IMR-90 (cell line): ENCODE results near the gene GGTA1. TPM values are rescaled to one million over a fixed set of nuclear protein-coding genes. Genes with fewer than 3 reads are reported as not detected.

Source experiments
- ATAC-seq: fragments of 200-7000 bp; cut with Tn5 transposase; 2 replicates; pipeline ENCODE4 v1.9.1; 2020; ENCODE audit warnings: low read depth, mild to moderate bottlenecking, moderate library complexity
- BruUV-seq: library from RNA; stranded (reverse); fragments of 400-500 nt; replicated peaks from 2 replicates; lab custom pipeline; 2021; lab: Mats Ljungman, UMichigan
- CTCF ChIA-PET: fragments of 300-600 bp; formaldehyde crosslinking; extraction: SDS; loops from one replicate; lab custom pipeline; 2021; ENCODE audit warnings: antibody characterized with exemption; lab: Yijun Ruan, JAX
- POLR2A ChIA-PET: fragments of 300-600 bp; sonication (Branson Sonifier 250); formaldehyde crosslinking; loops from one replicate; lab custom pipeline; 2022; ENCODE audit warnings: antibody characterized with exemption; ENCODE audit not compliant: unreplicated experiment; lab: Charles Lee
- DNase-seq: peaks from one replicate; pipeline ENCODE4 v3.0.0; 2013
- H2AFZ ChIP-seq: replicated peaks from 2 replicates; pipeline ENCODE3; 2013; ENCODE audit warnings: low read length, mild to moderate bottlenecking; ENCODE audit not compliant: poor library complexity
- H2AK5ac ChIP-seq: 2 replicates; pipeline ENCODE4 v1.6.1; 2013; ENCODE audit warnings: low read depth, low read length, inconsistent platforms
- H2AK9ac ChIP-seq: replicated peaks from 2 replicates; pipeline ENCODE3; 2013; ENCODE audit warnings: mild to moderate bottlenecking, low read depth, low read length, moderate library complexity; ENCODE audit not compliant: poor library complexity
- H2BK120ac ChIP-seq: 2 replicates; pipeline ENCODE4 v1.6.1; 2013; ENCODE audit warnings: low read depth, low read length, inconsistent platforms
- H2BK15ac ChIP-seq: 3 replicates; pipeline ENCODE4 v1.6.1; 2013; ENCODE audit warnings: low read depth, low read length, inconsistent platforms
- H2BK20ac ChIP-seq: 2 replicates; pipeline ENCODE4 v1.6.1; 2013; ENCODE audit warnings: low read depth, mild to moderate bottlenecking, inconsistent platforms, low read length, moderate library complexity
- H2BK5ac ChIP-seq: 2 replicates; pipeline ENCODE4 v1.6.1; 2013; ENCODE audit warnings: mild to moderate bottlenecking, low read depth, low read length, inconsistent platforms; ENCODE audit not compliant: poor library complexity, severe bottlenecking
- H3K14ac ChIP-seq: replicated peaks from 2 replicates; pipeline ENCODE4 v1.6.1; 2013; ENCODE audit warnings: low read depth, low read length, inconsistent platforms
- H3K18ac ChIP-seq: 2 replicates; pipeline ENCODE4 v1.6.1; 2013; ENCODE audit warnings: low read depth, low read length, control low read depth
- H3K23ac ChIP-seq: 2 replicates; pipeline ENCODE4 v1.6.1; 2013; ENCODE audit warnings: low read depth, low read length, inconsistent platforms
- H3K27ac ChIP-seq: 2 replicates; pipeline ENCODE4 v1.5.1; 2013; ENCODE audit warnings: mild to moderate bottlenecking, control low read depth, low read length; ENCODE audit not compliant: insufficient read depth
- H3K27me3 ChIP-seq: 2 replicates; pipeline ENCODE4 v1.6.1; 2013; ENCODE audit warnings: low read length; ENCODE audit not compliant: control insufficient read depth, insufficient read depth
- H3K36me3 ChIP-seq: 2 replicates; pipeline ENCODE4 v1.6.1; 2013; ENCODE audit warnings: low read length, mixed read lengths; ENCODE audit not compliant: control insufficient read depth, insufficient read depth
- H3K4ac ChIP-seq: 2 replicates; pipeline ENCODE4 v1.6.1; 2013; ENCODE audit warnings: low read depth, low read length, inconsistent platforms
- H3K4me1 ChIP-seq: 2 replicates; pipeline ENCODE4 v1.6.1; 2013; ENCODE audit warnings: low read length, mixed read lengths; ENCODE audit not compliant: control insufficient read depth, insufficient read depth
- H3K4me2 ChIP-seq: 2 replicates; pipeline ENCODE4 v1.6.1; 2013; ENCODE audit warnings: low read depth, mild to moderate bottlenecking, control low read depth, low read length, moderate library complexity
- H3K4me3 ChIP-seq: 2 replicates; pipeline ENCODE4 v1.5.1; 2013; ENCODE audit warnings: low read depth, mild to moderate bottlenecking, control low read depth, low read length, moderate library complexity; ENCODE audit not compliant: insufficient read depth
- H3K56ac ChIP-seq: 2 replicates; pipeline ENCODE4 v1.6.1; 2013; ENCODE audit warnings: low read length, inconsistent platforms; ENCODE audit not compliant: insufficient read depth; ENCODE audit errors: extremely low read depth
- H3K79me1 ChIP-seq, 2 experiments: 2 replicates each; pipeline ENCODE4 v1.6.1; 2013; ENCODE audit warnings: low read length in 2 of 2, inconsistent platforms in 1 of 2, low read depth in 1 of 2
- H3K9ac ChIP-seq: 2 replicates; pipeline ENCODE4 v1.6.1; 2013; ENCODE audit warnings: low read depth, low read length, control low read depth
- H3K9me1 ChIP-seq: 2 replicates; pipeline ENCODE4 v1.6.1; 2013; ENCODE audit warnings: low read length, inconsistent platforms; ENCODE audit not compliant: insufficient read depth
- H3K9me3 ChIP-seq: 2 replicates; pipeline ENCODE4 v1.6.1; 2013; ENCODE audit warnings: low read length; ENCODE audit not compliant: control insufficient read depth, insufficient read depth
- H4K20me1 ChIP-seq: 2 replicates; pipeline ENCODE4 v1.6.1; 2013; ENCODE audit warnings: low read length, inconsistent platforms; ENCODE audit not compliant: insufficient read depth
- H4K5ac ChIP-seq: 2 replicates; pipeline ENCODE4 v1.6.1; 2013; ENCODE audit warnings: mild to moderate bottlenecking, low read depth, low read length, control low read depth
- H4K8ac ChIP-seq, 2 experiments: 2 replicates each; pipeline ENCODE4 v1.6.1; 2013; ENCODE audit warnings: low read depth in 2 of 2, low read length in 2 of 2, control low read depth in 1 of 2, inconsistent platforms in 1 of 2
- H4K91ac ChIP-seq: 2 replicates; pipeline ENCODE4 v1.6.1; 2013; ENCODE audit warnings: low read depth, low read length, inconsistent platforms; ENCODE audit not compliant: insufficient read depth
- BHLHE40 ChIP-seq: fragments of 150-350 bp; IDR thresholded peaks from 2 replicates; pipeline ENCODE4 v1.6.1; 2016; ENCODE audit warnings: mild to moderate bottlenecking, low read depth, low read length
- CEBPB ChIP-seq: IDR thresholded peaks from 2 replicates; pipeline ENCODE4 v1.6.1; 2012; ENCODE audit warnings: low read depth, low read length, improper control_type of control experiment
- CHD1 ChIP-seq: IDR thresholded peaks from 2 replicates; pipeline ENCODE4 v1.6.1; 2012; ENCODE audit warnings: low read depth, low read length, improper control_type of control experiment
- CTCF ChIP-seq: conservative IDR thresholded peaks from 2 replicates; pipeline ENCODE4 v1.5.1; 2012; ENCODE audit warnings: mild to moderate bottlenecking, low read depth, low read length, improper control_type of control experiment
- ELK1 ChIP-seq: fragments of 150-350 bp; IDR thresholded peaks from 2 replicates; pipeline ENCODE4 v1.6.1; 2016; ENCODE audit warnings: low read depth, mild to moderate bottlenecking, low read length, moderate library complexity, borderline replicate concordance
- FOS ChIP-seq: fragments of 150-350 bp; IDR thresholded peaks from 2 replicates; pipeline ENCODE4 v1.6.1; 2016; ENCODE audit warnings: low read depth, low read length
- MAFK ChIP-seq: IDR thresholded peaks from 2 replicates; pipeline ENCODE4 v1.6.1; 2012; ENCODE audit warnings: low read depth, low read length, improper control_type of control experiment
- MAZ ChIP-seq: IDR thresholded peaks from 2 replicates; pipeline ENCODE4 v1.6.1; 2012; ENCODE audit warnings: low read depth, mild to moderate bottlenecking, low read length, improper control_type of control experiment, moderate library complexity, borderline replicate concordance
- MXI1 ChIP-seq: IDR thresholded peaks from 2 replicates; pipeline ENCODE4 v1.6.1; 2012; ENCODE audit warnings: low read depth, mild to moderate bottlenecking, low read length, moderate library complexity, borderline replicate concordance
- NFE2L2 ChIP-seq: fragments of 150-350 bp; IDR thresholded peaks from 2 replicates; pipeline ENCODE4 v1.6.1; 2016; ENCODE audit warnings: low read depth, mild to moderate bottlenecking, low read length
- POLR2A ChIP-seq: IDR thresholded peaks from 2 replicates; pipeline ENCODE4 v1.6.1; 2012; ENCODE audit warnings: mild to moderate bottlenecking, low read depth, low read length
- RAD21 ChIP-seq: IDR thresholded peaks from 2 replicates; pipeline ENCODE4 v1.6.1; 2012; ENCODE audit warnings: low read length, improper control_type of control experiment
- RCOR1 ChIP-seq: IDR thresholded peaks from 2 replicates; pipeline ENCODE4 v1.6.1; 2012; ENCODE audit warnings: mild to moderate bottlenecking, low read length, improper control_type of control experiment; ENCODE audit not compliant: insufficient replicate concordance
- RFX5 ChIP-seq: IDR thresholded peaks from 2 replicates; pipeline ENCODE4 v1.8.0; 2012; ENCODE audit warnings: low read depth, mild to moderate bottlenecking, low read length, moderate library complexity
- SMC3 ChIP-seq: fragments of 150-350 bp; IDR thresholded peaks from 2 replicates; pipeline ENCODE4 v1.6.1; 2016; ENCODE audit warnings: low read depth, mild to moderate bottlenecking, antibody characterized with exemption, low read length, moderate library complexity
- USF2 ChIP-seq: fragments of 150-350 bp; IDR thresholded peaks from 2 replicates; pipeline ENCODE4 v1.6.1; 2017; ENCODE audit warnings: mild to moderate bottlenecking, antibody characterized with exemption, low read length, low read depth
- WGBS, 2 experiments: methylation state at CpG; one replicate each; pipeline versions ENCODE4 v1.1.5 to v1.1.7; 2013; ENCODE audit warnings: missing lambda C conversion rate in 2 of 2; ENCODE audit not compliant: insufficient read length in 1 of 2; ENCODE audit errors: extremely low coverage in 2 of 2; 5-methylcytosine and 5-hydroxymethylcytosine counted together
- dilution Hi-C: fragments of 300-500 bp; cut with HindIII; formaldehyde crosslinking; loops from one replicate; pipeline ENCODE4 v1.14.3; 2018; ENCODE audit warnings: low sequenced_read_pairs; ENCODE audit not compliant: unreplicated experiment
- in situ Hi-C: fragments of 300-500 bp; cut with MboI; formaldehyde crosslinking; loops from 3 replicates; pipeline ENCODE4 v1.14.3; 2019; ENCODE audit warnings: low sequenced_read_pairs, inconsistent platforms, mixed read lengths
- intact Hi-C: fragments of 100-400 bp; cut with micrococcal nuclease; formaldehyde crosslinking; loops from 2 replicates; pipeline ENCODE4 v1.10.0; 2022
- polyA plus RNA-seq, 3 experiments: library from polyadenylated mRNA; depleted of rRNA; stranded (reverse); fragments of >200 nt; gene quantifications; 2 replicates each; pipeline ENCODE4 v1.2.3, GENCODE V29; 2012; ENCODE audit warnings: low replicate concordance in 1 of 3
- total RNA-seq: library from RNA; depleted of rRNA; stranded (reverse); fragments of >200 nt; gene quantifications from 2 replicates; pipeline ENCODE4 v1.2.3, GENCODE V29; 2012

The GGTA1 gene
- total and polyA plus RNA-seq, 2 of the 4 experiments (the other 2 are of a cell fraction) = not detected

GRCh38 chr9:121542025-121542424 lies 42.4 kb upstream of the GGTA1 start:
- Histone ChIP-seq H3K9me1 (no peaks in the 10 kb centered on the region), H3K4me2 (no peak overlapping the region), H3K23ac (no peak overlapping the region), H4K8ac (no peak overlapping the region), H2BK5ac (no peak overlapping the region), H3K79me1 (no peaks in the 10 kb centered on the region), H2BK15ac (no peak overlapping the region), H3K18ac (no peak overlapping the region), H3K36me3 (no peaks in the 10 kb centered on the region), H3K14ac (no peak overlapping the region), H3K4me1 (no peaks in the 10 kb centered on the region), H2BK20ac (no peak overlapping the region), H3K27ac (no peak overlapping the region), H4K91ac (no peak overlapping the region), H2AK5ac (no peak overlapping the region), H2AFZ (no peak overlapping the region), H3K4me3 (no peak overlapping the region), H3K4ac (no peak overlapping the region), H3K9me3 (no peaks in the 10 kb centered on the region), H2AK9ac (no peak overlapping the region), H3K56ac (no peak overlapping the region), H3K9ac (no peak overlapping the region), H4K20me1 (no peaks in the 10 kb centered on the region), H4K5ac (no peak overlapping the region), H2BK120ac (no peak overlapping the region), H3K27me3 (peaks cover 23% of the 10 kb centered on the region)
- ChIA-PET POLR2A (no interaction called here), CTCF (no interaction called here)
- intact Hi-C loops (no loop called here), dilution Hi-C loops (no loop called here), in situ Hi-C loops (no loop called here)
- ATAC-seq (no peak), DNase-seq (no peak)
- TF ChIP-seq RAD21 (no peak), CEBPB (no peak), USF2 (no peak), CHD1 (no peak), MXI1 (no peak), NFE2L2 (no peak), ELK1 (no peak), CTCF (no peak), MAFK (no peak), POLR2A (no peak), MAZ (no peak), RCOR1 (no peak), RFX5 (no peak), FOS (no peak), SMC3 (no peak), BHLHE40 (no peak)
- BruUV-seq = no TSS peak
- 100% methylated on average over 1 of the region's 4 CpGs; no CpG with 5 or more reads in 1 of the 2 experiments for WGBS, 2 experiments
